Hematopoietic multipotent progenitor cell treated with erythropoietin and hydrocortisone succinate and interleukin-3 and kit ligand, for 4 days (in vitro differentiated cells): Measurements from ENCODE around the gene TGFBRAP1.
A peak's percentile ranks its signal among the peaks of the same experiment; 100 is the strongest.

Source experiments
- DNase-seq: peaks from one replicate; pipeline ENCODE4 v3.0.0-alpha.2; 2015

The TGFBRAP1 gene

GRCh38 chr2:105313877-105314276 lies 15.7 kb downstream of the TGFBRAP1 start:
- DNase-seq, result peak; percentile 51

- DNase-seq, result peak; percentile 77
Observed at GRCh38 chr2:105309147-105309545, 20.4 kb downstream of the TGFBRAP1 start.

GRCh38 chr2:105308382-105309146 lies 21.0 kb downstream of the TGFBRAP1 start:
- no peak for DNase-seq

GRCh38 chr2:105307962-105308361 lies 21.6 kb downstream of the TGFBRAP1 start:
- DNase-seq, result no peak

- DNase-seq, result no peak
Observed at GRCh38 chr2:105307550-105307949, 22.0 kb downstream of the TGFBRAP1 start.

GRCh38 chr2:105307146-105307545 lies 22.4 kb downstream of the TGFBRAP1 start:
- no peak for DNase-seq

GRCh38 chr2:105301646-105302045 lies 27.9 kb downstream of the TGFBRAP1 start:
- no peak for DNase-seq

GRCh38 chr2:105299290-105299689 lies 30.2 kb downstream of the TGFBRAP1 start:
- DNase-seq, result peak; percentile 47

- no peak for DNase-seq
Observed at GRCh38 chr2:105298017-105298416, 31.5 kb downstream of the TGFBRAP1 start.

- DNase-seq, result peak; percentile 56
Observed at GRCh38 chr2:105297216-105297615, 32.3 kb downstream of the TGFBRAP1 start.

GRCh38 chr2:105296017-105296611 lies 33.4 kb downstream of the TGFBRAP1 start:
- DNase-seq, result no peak

GRCh38 chr2:105294844-105295481 lies 34.6 kb downstream of the TGFBRAP1 start:
- DNase-seq, result peak; percentile 89

GRCh38 chr2:105294046-105294445 lies 35.5 kb downstream of the TGFBRAP1 start:
- no peak for DNase-seq

GRCh38 chr2:105291981-105292380 lies 37.6 kb downstream of the TGFBRAP1 start:
- DNase-seq, result no peak

- DNase-seq, result no peak
Observed at GRCh38 chr2:105290981-105291660, 38.4 kb downstream of the TGFBRAP1 start.

GRCh38 chr2:105288133-105288532 lies 41.4 kb downstream of the TGFBRAP1 start:
- no peak for DNase-seq

- peak; percentile 83 for DNase-seq
Observed at GRCh38 chr2:105287692-105288091, 41.8 kb downstream of the TGFBRAP1 start.

- no peak for DNase-seq
Observed at GRCh38 chr2:105283532-105283931, 46.0 kb downstream of the TGFBRAP1 start.

GRCh38 chr2:105280281-105280680 lies 49.3 kb downstream of the TGFBRAP1 start:
- no peak for DNase-seq

- no peak for DNase-seq
Observed at GRCh38 chr2:105279126-105279525, 50.4 kb downstream of the TGFBRAP1 start.

- no peak for DNase-seq
Observed at GRCh38 chr2:105278654-105279053, 50.9 kb downstream of the TGFBRAP1 start.

- DNase-seq, result no peak
Observed at GRCh38 chr2:105274046-105274445, 55.5 kb downstream of the TGFBRAP1 start.

GRCh38 chr2:105272176-105272575 lies 57.4 kb downstream of the TGFBRAP1 start:
- no peak for DNase-seq
